Measurements from ENCODE around the gene PABPN1L. TPM values are rescaled to one million over a fixed set of nuclear protein-coding genes. Genes with fewer than 3 reads are reported as not detected.

Gene PABPN1L
- total and polyA plus RNA-seq, 9 of the 15 experiments (the other 6 are each of a cell fraction or from before 2014, with no cell fraction given), result 0.11 to 0.32 TPM; not detected in 7

- TF ChIP-seq RBFOX2 (IDR thresholded peaks at IDR 0.05; ENCODE audit: low read depth, low read length) (no peak), ZNF263 (CRISPR knock-in tag; IDR thresholded peaks at IDR 0.05; ENCODE audit: borderline replicate concordance) (no peak), MITF (IDR thresholded peaks at IDR 0.05) (no peak), RBM39 (optimal IDR thresholded peaks at IDR 0.05; ENCODE audit: low read depth, low read length) (no peak), ZNF24 (IDR thresholded peaks at IDR 0.05) (no peak), ZKSCAN1 (IDR thresholded peaks at IDR 0.05; ENCODE audit: low read depth, low read length) (no peak), CHD2 (IDR thresholded peaks at IDR 0.05; ENCODE audit: low read depth, low read length) (no peak), ZNF3 (CRISPR knock-in tag; IDR thresholded peaks at IDR 0.05) (no peak), CAMTA2 (CRISPR knock-in tag; conservative IDR thresholded peaks at IDR 0.05) (no peak)
Measured at GRCh38 chr16:88818575-88818874, 47.9 kb downstream of the PABPN1L start (continued).

- Histone ChIP-seq H3K4me1 (replicated peaks in 1 of 2; ENCODE audit: control insufficient read depth in 2 of 2, insufficient read depth in 2 of 2, low read length in 2 of 2) (peaks cover 5 to 55% of the 10 kb centered on the region in 2 experiments), H3K9me3 (replicated peaks; ENCODE audit: control insufficient read depth, insufficient read depth, low read depth, low read length) (no peaks in the 10 kb centered on the region), H3K4me2 (ENCODE audit: insufficient read depth, low read length) (no peak overlapping the region), H3K4me3 (no peak overlapping the region), H3K27ac (ENCODE audit: extremely low read depth, low read depth, low read length) (no peak overlapping the region), H2AFZ (ENCODE audit: low read depth, low read length) (no peak overlapping the region), H4K20me1 (replicated peaks; ENCODE audit: control insufficient read depth, insufficient read depth, low read length) (no peaks in the 10 kb centered on the region), H3K27me3 (ENCODE audit: control insufficient read depth in 2 of 2, insufficient read depth in 2 of 2, low read length in 2 of 2) (no peaks in the 10 kb centered on the region), H3K79me2 (ENCODE audit: control insufficient read depth, insufficient read depth, low read length) (no peaks in the 10 kb centered on the region), H3K36me3 (ENCODE audit: control insufficient read depth, insufficient read depth, low read length) (no peaks in the 10 kb centered on the region), H3K9ac (ENCODE audit: insufficient read depth in 1 of 2, low read depth in 2 of 2, low read length in 2 of 2) (peak overlapping the region in 1 of 2 experiments; percentile 71; a peak in 2 of 4 replicates), H3K9me1 (ENCODE audit: control insufficient read depth, insufficient read depth, low read length) (no peaks in the 10 kb centered on the region)
- DNase-seq (ENCODE audit: extremely low read depth in 1 of 4, low spot score in 3 of 4) (no peak), ATAC-seq (no peak), FAIRE-seq (no peak)
- in situ Hi-C loops (cut with MboI) (loop anchor here (10.0 kb wide), 1 partner anchor 397 kb away; the partner anchor contains the start of gene ZNF778), intact Hi-C loops (cut with micrococcal nuclease) (loop anchor here (10.0 kb wide), 1 partner anchor 187 kb away; no protein-coding TSS in a partner anchor)
- CTCF ChIA-PET (ENCODE audit: low intra/inter-chr PET ratio), result no interaction called here
- BruUV-seq (replicated peaks), result no TSS peak
- POLR2A ChIA-PET, result interaction anchor here (0.6 to 1.2 kb wide), 3 partner anchors 7 to 341 kb away, joined by 3 to 5 read pairs (median 3); no protein-coding TSS in a partner anchor
- WGBS (ENCODE audit: insufficient coverage, low coverage, missing lambda C conversion rate), result 74% methylated on average over 29 of the region's 40 CpGs
- no peak for TF ChIP-seq SFPQ (IDR thresholded peaks at IDR 0.05; ENCODE audit: low read depth, low read length)
- TF ChIP-seq RAD21 (CRISPR knock-in tag; conservative IDR thresholded peaks at IDR 0.05 in 1 of 2, IDR thresholded peaks at IDR 0.05 in 1 of 2), result no peak
- TF ChIP-seq TRIM24 (IDR thresholded peaks at IDR 0.05), result no peak
- TF ChIP-seq ETV5 (CRISPR knock-in tag; IDR thresholded peaks at IDR 0.05; ENCODE audit: low read depth), result no peak
- TF ChIP-seq ZNF561 (CRISPR knock-in tag; conservative IDR thresholded peaks at IDR 0.05), result no peak
- TF ChIP-seq MNT (conservative IDR thresholded peaks at IDR 0.05), result no peak
- TF ChIP-seq ESRRB (CRISPR knock-in tag; IDR thresholded peaks at IDR 0.05; ENCODE audit: borderline replicate concordance), result no peak
Measured at GRCh38 chr16:88817785-88818574, 48.5 kb downstream of the PABPN1L start.

Data from K562 (cell line).